CD4-positive, alpha-beta T cell treated with Interleukin-12 subunit alpha and Interleukin-12 subunit beta, for 1 hour (primary cell): ENCODE data around the gene PLA2G4B.

Experiments
- DNase-seq: peaks from one replicate; pipeline ENCODE4 v3.0.0-alpha.2; 2020

PLA2G4B gene

DNA sequence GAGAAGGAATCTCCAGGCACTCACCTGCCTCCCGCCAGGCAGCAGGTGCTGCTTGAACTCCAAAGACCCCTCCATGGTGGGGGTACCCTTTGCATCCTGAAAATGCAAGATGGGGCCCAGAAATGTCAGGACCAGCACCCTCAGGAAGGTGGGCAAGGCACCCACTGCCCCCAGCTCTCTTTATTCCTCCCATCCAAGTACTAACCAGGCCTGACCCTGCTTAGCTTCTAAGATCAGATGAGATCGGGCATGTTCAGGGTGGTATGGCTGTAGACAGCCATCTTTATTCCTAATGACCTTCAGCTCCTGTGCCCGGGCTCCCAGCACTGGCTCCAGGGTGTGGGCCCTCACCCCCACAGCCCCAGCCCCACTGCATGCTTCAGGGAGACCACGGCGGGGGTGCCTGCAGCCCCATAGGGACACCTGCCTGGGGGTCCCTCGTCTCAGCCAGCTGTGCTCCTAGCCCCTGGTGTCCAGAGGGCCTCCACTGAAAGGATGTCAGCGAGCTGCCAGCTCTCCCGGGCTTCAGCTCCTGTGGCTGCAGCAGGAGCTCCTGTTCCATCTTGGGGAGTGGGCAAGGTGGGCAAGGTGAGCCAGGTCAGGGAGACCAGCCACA, 13.2 kb downstream of the PLA2G4B start:
- DNase-seq, result no peak

DNA sequence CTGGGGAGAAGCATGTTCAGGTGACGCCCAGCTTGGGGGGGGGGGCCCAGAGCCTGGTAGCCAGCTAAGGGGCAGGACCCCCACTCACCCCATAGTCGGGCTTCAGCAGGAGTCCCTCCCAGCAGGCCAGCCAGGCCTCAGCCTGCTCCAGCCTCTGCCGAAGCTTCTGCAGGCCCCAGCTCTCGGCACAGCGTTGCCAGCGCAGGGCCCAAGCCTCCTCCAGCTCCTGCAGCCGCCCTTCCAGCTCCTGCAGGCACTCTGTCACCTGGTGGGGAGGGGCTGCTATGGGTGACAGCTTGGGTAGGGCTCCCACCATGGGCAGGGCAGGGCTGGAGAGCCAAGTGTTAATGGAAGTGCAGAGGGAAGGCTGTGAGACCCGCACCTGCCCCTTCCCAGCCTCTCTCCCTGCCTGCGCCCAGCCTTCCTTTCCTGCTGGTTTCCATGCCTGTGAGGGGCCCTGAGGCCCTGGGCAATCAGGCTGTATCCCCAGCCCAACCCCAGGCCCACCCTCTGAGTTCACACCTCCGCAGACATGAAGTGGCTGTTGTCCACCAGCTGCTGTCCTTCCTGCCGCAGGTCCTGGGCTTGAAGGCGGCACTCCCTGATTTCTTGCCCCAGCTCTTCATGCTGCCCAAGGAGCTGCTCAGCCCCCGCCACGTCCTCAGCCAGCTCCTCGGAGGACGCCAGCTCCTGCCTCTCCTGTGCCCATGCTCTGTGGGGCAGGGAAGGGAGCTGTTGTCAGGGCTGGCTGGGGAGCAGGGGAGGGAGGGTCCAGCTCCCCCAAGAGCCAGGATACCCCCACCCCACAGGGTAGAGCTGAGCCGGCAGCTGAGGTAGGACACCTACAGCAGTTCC, 14.3 kb downstream of the PLA2G4B start:
- DNase-seq, result no peak

DNA sequence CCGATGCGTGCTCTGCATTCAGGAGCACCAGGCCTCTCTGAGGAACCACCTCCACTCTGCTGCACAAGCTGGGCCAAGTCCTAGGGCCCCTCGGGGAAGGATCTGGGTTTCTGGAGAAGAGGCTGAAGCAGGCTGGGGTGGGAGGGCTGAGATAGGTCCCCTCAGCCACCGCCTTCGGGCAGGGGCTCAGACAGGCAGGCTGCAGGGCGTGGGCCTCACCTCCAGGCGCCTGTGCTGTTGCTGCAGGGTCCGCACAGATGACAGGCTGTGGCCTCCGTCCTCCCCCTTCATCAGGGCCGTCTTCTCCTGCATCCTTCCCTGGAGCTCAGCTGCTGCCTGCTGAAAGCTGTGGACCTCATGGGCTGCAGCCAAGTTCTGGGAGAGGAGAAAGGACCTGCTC, 15.2 kb downstream of the PLA2G4B start:
- no peak for DNase-seq

DNA sequence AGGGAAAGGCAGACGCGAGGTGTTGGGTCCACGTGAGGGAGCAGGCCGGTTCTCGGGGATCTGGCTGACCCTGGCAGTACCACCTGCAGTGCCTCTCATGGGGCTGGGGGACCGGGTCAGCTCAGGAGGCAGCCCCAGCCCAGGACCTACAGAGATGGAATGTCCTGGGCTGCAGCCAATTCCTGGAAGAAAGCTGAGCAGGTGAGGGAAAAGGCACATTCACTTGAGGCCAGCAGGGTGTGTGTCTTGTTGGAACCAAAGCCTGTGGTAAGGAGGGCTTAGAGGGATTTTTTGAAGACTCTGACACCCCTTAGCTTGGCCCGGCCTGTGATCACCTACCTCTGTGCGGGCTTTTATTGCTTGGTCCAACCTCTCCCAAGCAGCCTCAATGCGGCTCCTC, 15.8 kb downstream of the PLA2G4B start:
- DNase-seq, result no peak

DNA sequence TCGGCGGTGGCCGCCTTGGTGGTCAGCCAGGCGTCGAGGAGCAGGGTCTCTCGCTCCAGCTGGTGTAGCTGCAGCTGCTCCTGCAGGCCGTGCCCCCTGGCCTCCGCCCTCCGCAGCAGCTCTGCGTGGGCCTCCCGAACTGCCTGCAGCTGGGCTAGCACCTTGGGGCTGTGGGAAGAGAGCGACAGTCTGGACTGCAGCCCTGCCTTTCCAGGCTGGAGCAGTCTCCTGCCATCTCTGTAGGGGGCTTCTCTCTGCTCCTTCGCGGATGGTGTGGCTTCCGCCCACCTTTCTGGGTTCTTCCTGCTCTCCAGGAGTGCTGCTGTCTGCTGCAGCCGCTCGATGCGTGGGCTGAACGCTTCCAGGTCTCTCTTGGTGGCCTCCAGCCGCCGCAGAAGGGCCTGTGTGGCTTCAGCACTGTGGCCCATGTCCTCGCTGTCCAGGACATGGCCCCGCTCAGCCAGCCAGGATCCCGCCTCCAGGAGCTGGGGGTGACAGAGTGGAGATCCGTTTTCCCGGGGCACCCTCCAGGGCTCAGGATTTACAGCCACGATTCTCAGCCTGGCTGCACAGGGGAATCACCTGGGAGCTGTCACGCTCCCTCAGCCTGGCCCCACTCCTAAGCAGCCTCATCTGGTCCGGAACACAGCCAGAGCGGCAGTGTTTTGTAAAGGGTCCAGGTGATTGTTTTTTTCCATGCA, 16.8 kb downstream of the PLA2G4B start:
- no peak for DNase-seq

DNA sequence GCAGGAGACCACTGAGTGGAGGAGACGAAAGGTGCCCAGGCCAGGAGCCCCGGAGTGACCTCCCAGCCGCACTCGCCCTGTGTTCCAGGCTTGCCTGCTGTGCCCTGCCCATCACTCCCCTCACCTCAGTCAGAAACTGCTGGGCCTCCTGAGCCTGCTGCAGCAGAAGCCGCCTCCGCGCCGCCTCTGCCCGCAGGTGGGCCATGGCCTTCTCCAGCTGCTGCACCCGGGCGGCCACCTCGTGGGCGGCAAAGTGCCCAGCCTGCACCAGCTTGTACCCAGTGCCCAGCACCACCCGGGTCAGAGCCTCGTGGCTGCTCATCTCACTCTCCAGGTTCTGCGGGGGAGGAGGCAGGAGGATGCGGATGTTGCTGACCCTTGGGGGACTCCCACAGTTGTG, 17.6 kb downstream of the PLA2G4B start:
- DNase-seq, result no peak

DNA sequence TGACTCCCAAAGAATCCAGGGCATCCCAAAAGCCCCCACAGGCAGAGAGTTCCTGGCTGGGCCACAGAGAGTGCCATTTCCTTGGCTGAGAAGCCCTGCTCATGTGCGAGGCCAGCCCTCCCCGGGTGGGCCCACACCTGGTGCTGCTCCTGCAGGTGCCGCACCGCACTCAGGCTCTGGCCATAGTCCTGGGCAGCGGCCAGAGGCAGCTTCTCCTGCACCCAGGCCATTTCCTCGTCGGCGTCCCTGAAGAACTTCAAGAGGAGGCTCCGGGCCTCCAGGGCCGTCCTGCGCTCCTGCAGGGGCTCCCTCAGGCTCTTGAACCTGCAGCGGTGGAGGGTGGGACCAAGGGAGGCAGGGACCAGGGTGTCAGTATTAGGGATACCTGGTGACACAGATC, 18.1 kb downstream of the PLA2G4B start:
- DNase-seq, result no peak

DNA sequence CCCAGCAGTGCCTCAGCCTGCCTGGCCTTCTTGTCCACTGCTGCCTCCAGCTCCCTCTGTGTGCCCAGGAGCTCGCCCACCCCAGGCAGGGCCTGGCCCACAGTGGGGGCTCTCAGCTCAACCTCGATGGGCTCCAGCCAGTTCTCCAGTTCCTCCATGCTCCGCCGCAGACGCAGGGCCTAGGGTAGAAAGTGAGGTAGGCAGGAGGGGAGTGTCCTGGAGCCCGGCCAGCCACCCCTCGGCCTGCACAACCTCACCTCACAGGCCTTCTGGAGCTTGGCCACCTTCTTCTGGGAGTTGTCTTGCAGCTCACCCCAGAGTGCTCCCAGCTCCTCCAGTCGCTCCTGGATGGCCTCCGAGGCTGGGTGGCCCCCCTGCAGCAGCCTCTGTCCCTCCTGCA, 18.7 kb downstream of the PLA2G4B start:
- no peak for DNase-seq

DNA sequence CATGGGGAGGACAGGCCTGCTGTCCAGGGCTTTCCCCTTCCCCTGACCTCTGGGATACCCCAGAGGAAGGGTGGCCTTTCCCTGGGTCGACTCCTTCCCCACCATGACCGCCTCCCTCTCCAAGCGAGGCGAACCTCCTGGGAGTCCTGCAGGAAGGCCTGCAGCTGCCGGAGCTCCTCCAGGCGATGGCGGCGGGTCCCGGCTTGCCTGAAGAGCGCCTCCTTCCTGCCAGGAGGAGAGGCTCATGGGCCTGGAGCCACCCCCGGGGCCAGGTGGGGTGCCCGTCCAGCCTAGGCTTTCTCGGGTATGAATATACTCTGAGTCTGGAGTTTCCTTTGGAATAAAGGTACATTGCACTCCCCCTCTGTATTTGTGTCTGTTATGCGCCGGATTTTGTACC, 20.1 kb downstream of the PLA2G4B start:
- DNase-seq, result no peak

DNA sequence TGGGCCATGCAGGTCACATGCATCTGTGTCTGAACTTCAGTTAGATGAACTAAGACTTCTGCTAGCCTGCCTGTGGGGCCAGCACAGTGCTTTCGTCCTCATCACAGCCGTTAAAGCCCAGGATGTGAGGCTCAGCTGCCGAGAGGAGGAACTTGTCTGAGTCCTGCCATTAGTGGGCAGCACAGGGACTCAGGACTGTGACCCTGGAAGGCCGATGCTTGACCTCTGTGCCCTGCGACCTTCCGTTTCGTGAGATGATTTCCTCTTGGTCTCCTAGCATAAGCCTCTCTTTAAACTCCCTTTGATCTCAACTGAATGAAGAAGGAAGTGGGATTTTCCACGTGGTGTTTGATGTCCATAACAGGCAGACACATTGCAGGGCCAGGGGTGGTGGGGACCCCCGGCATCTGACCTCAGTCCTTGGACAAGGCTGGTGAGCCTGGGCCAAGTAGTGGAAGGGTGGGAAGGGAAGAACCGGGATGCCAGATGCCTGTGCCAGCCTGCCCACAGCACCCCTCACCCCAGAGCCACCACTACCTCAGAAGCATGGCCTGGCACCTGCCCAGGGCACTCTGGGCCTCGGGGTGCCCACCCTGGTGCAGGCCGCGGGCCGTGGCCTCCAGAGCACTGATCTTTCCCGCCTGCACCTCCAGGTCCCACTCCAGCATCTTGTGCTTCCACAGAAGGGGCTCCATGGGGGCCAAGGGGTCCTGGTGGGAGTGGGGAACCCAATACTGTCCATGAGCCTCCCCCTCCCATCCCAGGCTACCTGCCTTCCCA, 21.6 kb downstream of the PLA2G4B start:
- no peak for DNase-seq

DNA sequence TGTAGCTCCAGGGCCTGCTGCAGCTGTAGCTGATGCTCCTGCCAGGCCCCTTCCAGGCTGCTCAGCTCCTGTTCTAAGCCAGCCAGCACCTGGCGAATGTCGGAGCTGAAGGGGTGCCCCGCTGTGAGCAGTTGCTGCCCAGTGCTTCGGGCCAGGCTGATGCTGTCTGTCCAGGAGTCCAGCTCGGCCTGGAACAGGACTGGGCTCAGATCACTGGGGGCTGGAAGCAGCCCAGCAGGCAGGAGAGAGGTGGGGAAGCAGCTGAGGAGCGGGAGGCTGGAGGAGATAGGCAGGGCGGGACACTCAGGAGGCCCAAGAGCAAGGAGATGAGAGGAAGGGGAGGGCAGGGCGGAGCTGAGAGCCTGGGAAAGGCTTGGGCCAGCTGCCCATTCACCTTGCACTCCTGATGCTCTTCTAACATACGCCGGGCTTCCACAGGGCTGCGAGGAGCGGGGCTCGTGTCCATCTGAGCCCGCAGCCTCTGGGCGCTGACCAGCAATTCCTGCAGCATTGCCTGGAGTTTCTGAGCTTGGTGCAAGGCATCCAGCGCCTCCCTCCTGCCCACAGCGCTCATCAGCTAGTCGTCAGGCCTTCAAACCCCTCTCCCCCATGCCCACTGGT, 23.2 kb downstream of the PLA2G4B start:
- no peak for DNase-seq

DNA sequence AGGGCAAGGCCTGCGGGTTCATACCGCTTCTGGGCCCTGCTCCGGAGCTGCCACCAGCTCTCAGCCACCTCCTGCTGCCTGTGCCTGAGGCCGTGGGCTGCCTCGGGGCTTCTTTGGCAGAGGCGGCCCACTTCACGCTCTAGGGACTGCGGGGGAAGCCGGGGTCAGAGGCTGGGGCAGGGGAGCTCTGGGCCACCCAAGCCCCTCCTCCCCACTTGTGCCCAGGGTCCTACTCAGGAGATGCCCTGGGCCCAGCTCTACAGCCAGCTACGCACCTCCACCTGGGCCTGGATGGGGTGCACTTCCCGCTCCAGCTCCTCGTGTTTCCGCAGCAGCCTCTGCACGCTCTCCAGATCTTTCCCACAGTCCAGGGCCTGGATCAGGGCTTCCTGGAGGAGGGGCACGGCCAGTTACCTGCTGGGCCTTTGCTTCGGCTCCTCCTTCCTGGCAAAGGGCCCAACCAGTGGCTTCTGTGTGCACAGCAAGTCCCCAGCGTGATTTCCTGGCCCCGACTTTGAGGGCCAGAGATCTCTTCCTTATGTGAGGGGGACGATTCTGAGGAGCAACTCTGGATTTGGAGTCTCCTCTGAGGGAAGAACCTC, 24.0 kb downstream of the PLA2G4B start:
- no peak for DNase-seq

DNA sequence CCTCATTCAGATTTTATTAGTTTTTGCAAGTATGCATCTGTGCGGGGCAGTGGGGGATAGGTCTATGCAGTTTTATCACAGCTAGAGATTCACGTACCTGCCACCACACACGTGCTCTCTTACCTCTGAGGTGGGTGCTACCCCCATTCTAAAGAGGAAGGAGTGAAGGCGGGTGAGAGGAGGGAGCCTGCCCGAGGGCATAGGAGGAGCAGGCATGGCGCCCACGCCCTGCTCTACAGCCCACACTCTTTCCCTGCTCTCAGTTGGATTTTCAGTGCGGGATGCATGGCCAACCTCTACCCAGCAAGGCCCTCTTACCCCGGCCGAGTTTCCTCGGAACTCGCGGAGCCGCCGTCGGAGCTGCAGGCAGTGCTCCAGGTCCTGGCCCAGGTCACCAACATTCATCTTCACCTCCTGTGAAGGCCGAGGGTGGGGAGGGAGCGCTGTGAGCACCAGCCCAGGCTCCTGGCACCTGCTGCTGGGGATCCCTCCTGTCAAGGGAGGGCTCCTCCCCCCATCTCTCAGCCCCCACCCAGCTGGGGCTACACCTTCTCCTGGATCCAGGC, 26.9 kb downstream of the PLA2G4B start:
- DNase-seq, result no peak

DNA sequence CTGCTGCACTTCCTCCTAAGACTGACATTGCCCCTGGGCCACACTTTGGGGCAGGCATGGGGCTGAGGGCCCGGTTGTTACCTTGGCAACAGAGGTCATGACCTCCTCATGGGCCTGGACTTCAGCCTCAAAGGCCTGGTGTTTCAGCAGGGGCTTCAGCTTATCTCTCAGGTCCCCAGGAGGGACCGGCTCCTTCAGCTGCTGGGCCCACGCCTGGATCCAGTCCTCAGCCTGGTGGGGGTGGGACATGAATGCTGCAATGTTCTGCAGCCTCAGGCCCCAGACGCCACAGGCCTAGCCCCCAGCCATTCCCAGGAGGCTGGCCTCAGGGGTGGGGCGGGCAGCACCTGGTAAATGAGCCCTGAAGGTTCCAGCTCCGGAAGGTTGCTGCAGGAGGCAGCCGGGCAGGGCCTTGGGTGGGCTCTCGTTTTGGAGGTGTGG, 27.6 kb downstream of the PLA2G4B start:
- no peak for DNase-seq

DNA sequence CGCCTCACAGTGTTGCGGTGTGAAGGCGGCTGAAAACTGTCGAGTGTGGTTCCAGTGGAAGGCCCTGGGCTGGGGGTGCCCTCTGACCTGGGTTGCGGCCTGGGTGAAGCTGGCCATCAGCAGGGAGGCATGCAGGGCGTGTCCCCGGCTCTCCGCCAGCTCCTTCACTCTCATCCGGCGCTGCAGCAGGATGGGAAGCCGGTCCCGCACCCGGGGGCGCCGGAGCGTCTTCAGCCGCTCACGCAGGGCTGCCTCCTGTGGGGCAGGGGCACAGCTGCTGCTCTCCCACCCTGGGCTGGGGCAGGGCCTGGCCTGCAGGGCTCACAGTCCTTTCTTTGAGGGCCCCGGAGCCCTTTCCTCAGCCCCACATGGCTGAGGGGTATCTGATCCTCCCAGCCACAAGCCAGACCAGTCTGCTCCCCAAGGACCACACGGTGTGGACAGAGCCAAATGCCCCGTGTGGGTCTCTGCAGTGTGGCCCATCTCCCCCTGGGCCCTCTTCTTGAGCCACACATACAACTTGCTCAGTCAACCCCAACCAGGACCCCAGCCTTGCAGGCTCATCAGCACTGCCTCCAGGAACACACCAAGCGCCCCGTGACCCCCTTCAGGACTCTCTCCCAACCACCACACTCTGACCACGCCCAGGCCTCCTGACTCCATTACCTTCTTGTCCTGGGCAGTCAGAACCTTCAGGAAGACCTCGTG, 28.4 kb downstream of the PLA2G4B start:
- no peak for DNase-seq

DNA sequence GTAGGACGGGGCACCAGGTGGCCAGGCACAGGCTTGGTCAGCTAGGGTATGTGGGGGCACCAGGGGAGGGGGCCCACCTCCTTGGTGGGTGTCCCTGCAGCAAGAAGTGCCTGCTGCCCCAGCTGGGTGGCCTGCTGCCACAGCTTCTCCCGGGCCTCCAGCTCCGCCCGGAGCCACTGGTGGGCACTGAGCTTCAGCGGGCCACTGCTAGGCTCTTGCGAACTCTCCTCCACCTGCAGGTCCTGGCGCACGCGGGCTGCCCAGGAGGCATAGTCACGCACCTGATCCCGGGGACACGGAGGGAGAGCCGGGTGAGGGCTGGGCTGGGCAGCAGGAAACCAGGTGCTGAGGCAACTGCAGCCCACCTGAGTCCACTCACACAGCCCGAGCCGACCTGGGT, 29.7 kb downstream of the PLA2G4B start:
- no peak for DNase-seq

DNA sequence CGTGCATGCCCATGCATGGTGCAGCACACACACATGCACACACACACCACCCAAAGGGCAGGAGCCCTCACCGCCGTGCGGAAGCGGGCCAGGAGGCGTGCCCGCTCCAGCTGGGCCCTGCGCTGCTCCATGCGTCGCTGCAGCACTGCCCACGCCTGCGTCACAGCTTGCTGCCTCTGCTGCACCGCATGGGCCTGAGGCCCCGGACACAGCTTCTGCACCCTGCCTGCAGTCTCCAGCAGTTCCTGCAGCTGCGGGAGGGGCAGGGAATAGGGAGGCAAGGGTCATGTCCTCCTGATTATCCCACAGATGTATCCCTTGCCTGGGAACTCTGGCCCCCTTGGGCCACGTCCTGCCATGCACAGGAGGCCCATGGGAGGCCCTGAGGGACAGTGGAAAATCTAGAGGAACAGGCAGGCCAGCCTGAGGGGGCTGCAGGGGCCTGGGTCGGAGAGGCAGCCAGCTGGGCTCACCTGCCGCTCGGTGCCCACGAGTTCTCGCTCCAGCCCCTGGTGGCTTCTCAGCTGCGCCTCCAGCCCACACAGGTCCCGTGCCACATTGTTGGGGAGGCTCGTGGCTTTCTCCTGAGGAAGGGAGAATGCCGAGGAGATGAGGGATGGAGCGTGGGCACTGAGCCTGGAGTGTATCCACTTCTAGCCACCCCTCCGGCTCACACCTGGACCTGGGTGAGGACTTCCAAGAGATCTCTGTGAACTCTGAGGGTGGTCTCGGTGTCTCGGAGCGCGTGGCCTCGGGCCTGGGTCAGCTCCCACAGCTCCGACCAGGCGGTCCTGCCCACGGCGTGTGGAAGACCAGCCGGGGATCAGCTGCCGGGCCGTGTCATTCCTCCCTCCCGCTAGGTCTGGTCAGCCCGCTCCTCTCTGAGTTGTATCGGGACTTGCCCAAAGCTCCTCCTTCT, 31.4 kb downstream of the PLA2G4B start:
- DNase-seq, result no peak

DNA sequence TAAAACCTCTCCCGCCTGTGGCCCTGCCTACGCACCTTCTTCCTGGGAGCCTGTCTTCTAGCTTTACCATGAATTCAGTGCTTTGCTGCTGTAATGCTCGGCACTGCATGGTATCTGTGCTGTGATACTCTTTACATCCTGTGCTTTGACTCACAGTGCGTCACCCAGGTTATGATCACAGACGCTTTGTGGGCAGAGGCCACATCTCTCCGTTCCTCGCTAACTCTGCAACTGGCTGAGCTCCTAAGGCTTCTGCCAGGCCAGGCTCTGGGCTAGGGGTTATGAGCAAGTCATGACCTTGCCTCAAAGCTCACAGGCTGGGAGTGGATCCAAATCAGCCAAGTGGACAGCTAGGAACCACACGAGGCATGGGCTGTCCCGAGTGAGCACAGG, 32.0 kb downstream of the PLA2G4B start:
- DNase-seq, result peak; percentile 52

DNA sequence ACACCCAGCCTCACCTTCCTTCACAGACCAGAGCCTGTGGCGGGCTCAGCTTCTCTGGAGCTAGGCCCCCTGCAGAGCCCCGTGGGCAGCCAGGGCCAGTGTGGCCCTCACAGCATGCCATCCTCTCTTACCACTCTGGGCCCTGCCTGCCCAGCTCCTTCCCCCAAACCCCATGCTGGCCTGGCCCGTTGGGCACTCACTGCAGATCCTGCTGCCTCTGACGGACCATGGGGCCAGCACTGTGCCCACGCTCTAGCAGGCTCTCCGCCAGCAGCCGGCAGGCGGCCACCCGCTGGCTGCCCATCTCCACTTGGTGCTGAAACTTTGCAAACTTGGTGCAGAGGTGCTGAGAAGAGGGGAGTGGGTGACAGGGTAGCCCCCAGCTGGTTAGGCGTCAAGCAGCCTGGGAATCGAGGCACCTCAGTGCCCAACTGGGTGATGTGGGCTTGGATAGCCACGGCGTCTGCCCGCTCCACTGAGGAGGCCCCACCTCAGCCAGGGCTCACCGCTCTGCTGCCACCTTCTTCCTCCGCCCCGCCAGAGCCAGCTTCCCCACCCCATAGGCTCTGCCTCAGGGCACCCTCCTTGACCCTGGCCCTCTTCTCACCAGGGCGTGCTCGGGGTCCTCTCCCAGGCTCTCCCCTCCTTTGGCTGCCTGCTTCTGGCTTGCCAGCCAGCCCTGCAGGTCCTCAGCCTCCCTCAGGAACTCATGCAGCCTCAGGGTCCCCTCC, 32.7 kb downstream of the PLA2G4B start:
- DNase-seq, result no peak
